Spleen (tissue), 7 donors: ENCODE data around the gene IMMP2L.

Experiments
- CTCF ChIP-seq, 11 experiments: fragments of 200-600 bp in 7 of 11; fragments of 450-650 bp in 4 of 11; sonication (generic) in 4 of 11; IDR thresholded peaks in 8 of 11; conservative IDR thresholded peaks in 3 of 11; 1 replicate in 7 of 11; 2 replicates in 4 of 11; pipeline versions ENCODE4 v1.4.0 to v1.8.0; 2016 to 2021; ENCODE audit warnings: antibody characterized with exemption in 11 of 11, inconsistent platforms in 4 of 11, mild to moderate bottlenecking in 1 of 11
- POLR2A ChIP-seq, 3 donors: fragments of 450-650 bp; IDR thresholded peaks; one replicate each; pipeline ENCODE4 v1.5.1; 2017; ENCODE audit warnings: antibody characterized with exemption in 3 of 3, mild to moderate bottlenecking in 1 of 3
- donor health status: DM: no; HTN: no; CAD: no; lungs with moderate emphysema.
- donor health status: DM: no; HTN: no; CAD: no.
- donor health status: DM: no; HTN: no; CAD: no.

DNA sequence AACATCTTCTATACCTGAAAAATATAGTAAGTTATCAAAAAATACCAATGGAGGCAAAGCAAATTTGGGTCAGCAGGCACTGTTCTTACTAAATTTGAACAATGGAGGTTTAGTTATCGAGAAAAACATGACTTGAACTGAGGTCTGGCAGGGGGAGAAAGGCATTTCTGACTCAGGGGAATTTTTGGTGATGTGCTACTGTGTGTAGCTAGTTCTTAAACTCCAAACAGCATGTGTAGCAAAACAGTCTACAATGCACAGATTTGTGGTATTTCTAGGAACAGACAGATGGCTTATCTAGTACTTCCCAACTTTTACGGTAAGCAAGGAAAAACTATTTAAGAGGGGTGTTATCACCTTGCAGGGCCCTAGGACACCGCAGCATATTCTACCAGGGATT lies 783.0 kb downstream of the IMMP2L start:
- TF ChIP-seq CTCF (IDR thresholded peaks at IDR 0.05 in 8 of 11, conservative IDR thresholded peaks at IDR 0.05 in 3 of 11), result no peak
- no peak for TF ChIP-seq POLR2A (IDR thresholded peaks at IDR 0.05)
